IMR-90 (cell line): ENCODE results near the gene DHX40. TPM values are rescaled to one million over a fixed set of nuclear protein-coding genes. Genes with fewer than 3 reads are reported as not detected.

Experiments
- ATAC-seq: fragments of 200-7000 bp; cut with Tn5 transposase; 2 replicates; pipeline ENCODE4 v1.9.1; 2020; ENCODE audit warnings: low read depth, mild to moderate bottlenecking, moderate library complexity
- BruUV-seq: library from RNA; stranded (reverse); fragments of 400-500 nt; replicated peaks from 2 replicates; lab custom pipeline; 2021; lab: Mats Ljungman, UMichigan
- CTCF ChIA-PET: fragments of 300-600 bp; formaldehyde crosslinking; extraction: SDS; loops from one replicate; lab custom pipeline; 2021; ENCODE audit warnings: antibody characterized with exemption; lab: Yijun Ruan, JAX
- POLR2A ChIA-PET: fragments of 300-600 bp; sonication (Branson Sonifier 250); formaldehyde crosslinking; loops from one replicate; lab custom pipeline; 2022; ENCODE audit warnings: antibody characterized with exemption; ENCODE audit not compliant: unreplicated experiment; lab: Charles Lee
- DNase-seq: peaks from one replicate; pipeline ENCODE4 v3.0.0; 2013
- H2AFZ ChIP-seq: replicated peaks from 2 replicates; pipeline ENCODE3; 2013; ENCODE audit warnings: low read length, mild to moderate bottlenecking; ENCODE audit not compliant: poor library complexity
- H2AK5ac ChIP-seq: 2 replicates; pipeline ENCODE4 v1.6.1; 2013; ENCODE audit warnings: low read depth, low read length, inconsistent platforms
- H2AK9ac ChIP-seq: replicated peaks from 2 replicates; pipeline ENCODE3; 2013; ENCODE audit warnings: mild to moderate bottlenecking, low read depth, low read length, moderate library complexity; ENCODE audit not compliant: poor library complexity
- H2BK120ac ChIP-seq: 2 replicates; pipeline ENCODE4 v1.6.1; 2013; ENCODE audit warnings: low read depth, low read length, inconsistent platforms
- H2BK15ac ChIP-seq: 3 replicates; pipeline ENCODE4 v1.6.1; 2013; ENCODE audit warnings: low read depth, low read length, inconsistent platforms
- H2BK20ac ChIP-seq: 2 replicates; pipeline ENCODE4 v1.6.1; 2013; ENCODE audit warnings: low read depth, mild to moderate bottlenecking, inconsistent platforms, low read length, moderate library complexity
- H2BK5ac ChIP-seq: 2 replicates; pipeline ENCODE4 v1.6.1; 2013; ENCODE audit warnings: mild to moderate bottlenecking, low read depth, low read length, inconsistent platforms; ENCODE audit not compliant: poor library complexity, severe bottlenecking
- H3K14ac ChIP-seq: replicated peaks from 2 replicates; pipeline ENCODE4 v1.6.1; 2013; ENCODE audit warnings: low read depth, low read length, inconsistent platforms
- H3K18ac ChIP-seq: 2 replicates; pipeline ENCODE4 v1.6.1; 2013; ENCODE audit warnings: low read depth, low read length, control low read depth
- H3K23ac ChIP-seq: 2 replicates; pipeline ENCODE4 v1.6.1; 2013; ENCODE audit warnings: low read depth, low read length, inconsistent platforms
- H3K27ac ChIP-seq: 2 replicates; pipeline ENCODE4 v1.5.1; 2013; ENCODE audit warnings: mild to moderate bottlenecking, control low read depth, low read length; ENCODE audit not compliant: insufficient read depth
- H3K27me3 ChIP-seq: 2 replicates; pipeline ENCODE4 v1.6.1; 2013; ENCODE audit warnings: low read length; ENCODE audit not compliant: control insufficient read depth, insufficient read depth
- H3K36me3 ChIP-seq: 2 replicates; pipeline ENCODE4 v1.6.1; 2013; ENCODE audit warnings: low read length, mixed read lengths; ENCODE audit not compliant: control insufficient read depth, insufficient read depth
- H3K4ac ChIP-seq: 2 replicates; pipeline ENCODE4 v1.6.1; 2013; ENCODE audit warnings: low read depth, low read length, inconsistent platforms
- H3K4me1 ChIP-seq: 2 replicates; pipeline ENCODE4 v1.6.1; 2013; ENCODE audit warnings: low read length, mixed read lengths; ENCODE audit not compliant: control insufficient read depth, insufficient read depth
- H3K4me2 ChIP-seq: 2 replicates; pipeline ENCODE4 v1.6.1; 2013; ENCODE audit warnings: low read depth, mild to moderate bottlenecking, control low read depth, low read length, moderate library complexity
- H3K4me3 ChIP-seq: 2 replicates; pipeline ENCODE4 v1.5.1; 2013; ENCODE audit warnings: low read depth, mild to moderate bottlenecking, control low read depth, low read length, moderate library complexity; ENCODE audit not compliant: insufficient read depth
- H3K56ac ChIP-seq: 2 replicates; pipeline ENCODE4 v1.6.1; 2013; ENCODE audit warnings: low read length, inconsistent platforms; ENCODE audit not compliant: insufficient read depth; ENCODE audit errors: extremely low read depth
- H3K79me1 ChIP-seq, 2 experiments: 2 replicates each; pipeline ENCODE4 v1.6.1; 2013; ENCODE audit warnings: low read length in 2 of 2, inconsistent platforms in 1 of 2, low read depth in 1 of 2
- H3K9ac ChIP-seq: 2 replicates; pipeline ENCODE4 v1.6.1; 2013; ENCODE audit warnings: low read depth, low read length, control low read depth
- H3K9me1 ChIP-seq: 2 replicates; pipeline ENCODE4 v1.6.1; 2013; ENCODE audit warnings: low read length, inconsistent platforms; ENCODE audit not compliant: insufficient read depth
- H3K9me3 ChIP-seq: 2 replicates; pipeline ENCODE4 v1.6.1; 2013; ENCODE audit warnings: low read length; ENCODE audit not compliant: control insufficient read depth, insufficient read depth
- H4K20me1 ChIP-seq: 2 replicates; pipeline ENCODE4 v1.6.1; 2013; ENCODE audit warnings: low read length, inconsistent platforms; ENCODE audit not compliant: insufficient read depth
- H4K5ac ChIP-seq: 2 replicates; pipeline ENCODE4 v1.6.1; 2013; ENCODE audit warnings: mild to moderate bottlenecking, low read depth, low read length, control low read depth
- H4K8ac ChIP-seq, 2 experiments: 2 replicates each; pipeline ENCODE4 v1.6.1; 2013; ENCODE audit warnings: low read depth in 2 of 2, low read length in 2 of 2, control low read depth in 1 of 2, inconsistent platforms in 1 of 2
- H4K91ac ChIP-seq: 2 replicates; pipeline ENCODE4 v1.6.1; 2013; ENCODE audit warnings: low read depth, low read length, inconsistent platforms; ENCODE audit not compliant: insufficient read depth
- BHLHE40 ChIP-seq: fragments of 150-350 bp; IDR thresholded peaks from 2 replicates; pipeline ENCODE4 v1.6.1; 2016; ENCODE audit warnings: mild to moderate bottlenecking, low read depth, low read length
- CHD1 ChIP-seq: IDR thresholded peaks from 2 replicates; pipeline ENCODE4 v1.6.1; 2012; ENCODE audit warnings: low read depth, low read length, improper control_type of control experiment
- FOS ChIP-seq: fragments of 150-350 bp; IDR thresholded peaks from 2 replicates; pipeline ENCODE4 v1.6.1; 2016; ENCODE audit warnings: low read depth, low read length
- MAZ ChIP-seq: IDR thresholded peaks from 2 replicates; pipeline ENCODE4 v1.6.1; 2012; ENCODE audit warnings: low read depth, mild to moderate bottlenecking, low read length, improper control_type of control experiment, moderate library complexity, borderline replicate concordance
- POLR2A ChIP-seq: IDR thresholded peaks from 2 replicates; pipeline ENCODE4 v1.6.1; 2012; ENCODE audit warnings: mild to moderate bottlenecking, low read depth, low read length
- RAD21 ChIP-seq: IDR thresholded peaks from 2 replicates; pipeline ENCODE4 v1.6.1; 2012; ENCODE audit warnings: low read length, improper control_type of control experiment
- SMC3 ChIP-seq: fragments of 150-350 bp; IDR thresholded peaks from 2 replicates; pipeline ENCODE4 v1.6.1; 2016; ENCODE audit warnings: low read depth, mild to moderate bottlenecking, antibody characterized with exemption, low read length, moderate library complexity
- WGBS, 2 experiments: methylation state at CpG; one replicate each; pipeline versions ENCODE4 v1.1.5 to v1.1.7; 2013; ENCODE audit warnings: missing lambda C conversion rate in 2 of 2; ENCODE audit not compliant: insufficient read length in 1 of 2; ENCODE audit errors: extremely low coverage in 2 of 2; 5-methylcytosine and 5-hydroxymethylcytosine counted together
- dilution Hi-C: fragments of 300-500 bp; cut with HindIII; formaldehyde crosslinking; loops from one replicate; pipeline ENCODE4 v1.14.3; 2018; ENCODE audit warnings: low sequenced_read_pairs; ENCODE audit not compliant: unreplicated experiment
- in situ Hi-C: fragments of 300-500 bp; cut with MboI; formaldehyde crosslinking; loops from 3 replicates; pipeline ENCODE4 v1.14.3; 2019; ENCODE audit warnings: low sequenced_read_pairs, inconsistent platforms, mixed read lengths
- intact Hi-C: fragments of 100-400 bp; cut with micrococcal nuclease; formaldehyde crosslinking; loops from 2 replicates; pipeline ENCODE4 v1.10.0; 2022
- polyA plus RNA-seq, 3 experiments: library from polyadenylated mRNA; depleted of rRNA; stranded (reverse); fragments of >200 nt; gene quantifications; 2 replicates each; pipeline ENCODE4 v1.2.3, GENCODE V29; 2012; ENCODE audit warnings: low replicate concordance in 1 of 3
- total RNA-seq: library from RNA; depleted of rRNA; stranded (reverse); fragments of >200 nt; gene quantifications from 2 replicates; pipeline ENCODE4 v1.2.3, GENCODE V29; 2012
- TF ChIP-seq, protein P1 (sequence below): fragments of 150-350 bp; IDR thresholded peaks from 2 replicates; pipeline ENCODE4 v1.6.1; 2017; ENCODE audit warnings: mild to moderate bottlenecking, antibody characterized with exemption, low read length, low read depth

The DHX40 gene
- total and polyA plus RNA-seq, 2 of the 4 experiments (the other 2 are of a cell fraction), result 17.4 to 44.4 TPM

DNA sequence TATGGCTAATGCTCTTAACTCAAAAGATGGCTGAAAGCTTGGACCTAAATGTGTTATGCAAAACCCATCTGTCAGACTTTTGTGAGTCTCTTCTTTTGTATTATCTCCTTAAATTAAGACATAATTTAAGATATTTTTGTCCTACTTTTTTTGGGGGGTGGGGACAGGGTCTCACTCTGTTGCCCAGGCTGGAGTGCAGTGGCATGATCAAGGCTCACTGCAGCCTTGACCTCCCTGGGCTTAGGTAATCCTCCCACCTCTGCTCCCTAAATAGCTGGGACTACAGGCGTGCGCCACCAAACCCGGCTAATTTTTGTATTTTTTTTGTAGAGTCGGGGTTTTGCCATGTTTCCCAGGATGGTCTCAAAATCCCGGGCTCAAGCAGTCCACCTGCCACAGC is 61.3 kb downstream of the DHX40 start:
- H4K8ac ChIP-seq, result no peak overlapping the region
- no peak overlapping the region for H2BK5ac ChIP-seq
- intact Hi-C loops, result no loop called here
- H2AFZ ChIP-seq, result no peak overlapping the region
- H3K79me1 ChIP-seq, result peaks cover 0 to 28% of the 10 kb centered on the region in 2 experiments; a peak in 2 of 4 replicates
- TF ChIP-seq CHD1, result no peak
- TF ChIP-seq FOS, result no peak
- TF ChIP-seq, protein P1, sequence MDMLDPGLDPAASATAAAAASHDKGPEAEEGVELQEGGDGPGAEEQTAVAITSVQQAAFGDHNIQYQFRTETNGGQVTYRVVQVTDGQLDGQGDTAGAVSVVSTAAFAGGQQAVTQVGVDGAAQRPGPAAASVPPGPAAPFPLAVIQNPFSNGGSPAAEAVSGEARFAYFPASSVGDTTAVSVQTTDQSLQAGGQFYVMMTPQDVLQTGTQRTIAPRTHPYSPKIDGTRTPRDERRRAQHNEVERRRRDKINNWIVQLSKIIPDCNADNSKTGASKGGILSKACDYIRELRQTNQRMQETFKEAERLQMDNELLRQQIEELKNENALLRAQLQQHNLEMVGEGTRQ, result no peak
- no peak for TF ChIP-seq BHLHE40
- no peak for TF ChIP-seq SMC3
- no peak for TF ChIP-seq MAZ
- no peak for TF ChIP-seq POLR2A
- no peak for TF ChIP-seq RAD21
- H3K4me1 ChIP-seq, result peaks cover 19% of the 10 kb centered on the region
- H2BK20ac ChIP-seq, result no peak overlapping the region
- no peak overlapping the region for H3K4me3 ChIP-seq
- no peak overlapping the region; the same call in 1 of the 2 replicates for H3K27ac ChIP-seq
- DNase-seq (no peak), ATAC-seq (no peak)
- no peak overlapping the region for H2AK9ac ChIP-seq
- ChIA-PET POLR2A (no interaction called here), CTCF (interaction anchor here (0.6 kb wide), 1 partner anchor 75 kb away, joined by 3 read pairs; no protein-coding TSS in a partner anchor)
- H3K18ac ChIP-seq, result no peak overlapping the region
- WGBS, 2 experiments, result no CpG with 5 or more reads among the region's 5 CpGs
- no peaks in the 10 kb centered on the region for H3K9me3 ChIP-seq
- no peak overlapping the region for H2BK120ac ChIP-seq
- in situ Hi-C loops, result loop anchor here (5.0 kb wide), 1 partner anchor 51 kb away; no protein-coding TSS in a partner anchor
- BruUV-seq, result no TSS peak
- H3K27me3 ChIP-seq, result no peaks in the 10 kb centered on the region
- no peak overlapping the region for H4K91ac ChIP-seq
- no peak overlapping the region for H2BK15ac ChIP-seq
- H4K5ac ChIP-seq, result no peak overlapping the region
- H3K23ac ChIP-seq, result peak overlapping the region; percentile 3; the same call in 1 of the 2 replicates
- no peak overlapping the region for H3K56ac ChIP-seq
- dilution Hi-C loops, result no loop called here
- peaks cover 3% of the 10 kb centered on the region for H3K36me3 ChIP-seq
- no peak overlapping the region for H3K9ac ChIP-seq
- H3K14ac ChIP-seq, result no peak overlapping the region
- no peak overlapping the region for H3K4ac ChIP-seq
- peak overlapping the region; percentile 29 for H3K4me2 ChIP-seq
- H2AK5ac ChIP-seq, result no peak overlapping the region
- H4K20me1 ChIP-seq, result peaks cover 100% of the 10 kb centered on the region
- peaks cover 6% of the 10 kb centered on the region; the same call in 1 of the 2 replicates for H3K9me1 ChIP-seq
